Activated CD4-positive, alpha-beta T cell treated with anti-CD3 and anti-CD28 coated beads, Interleukin-2, amount 10 ng/mL, durations not matched to agents 7 days and 5 days (primary cell): ENCODE data around the gene PDCD6IP. TPM values are rescaled to one million over a fixed set of nuclear protein-coding genes. Genes with fewer than 3 reads are reported as not detected.

ENCODE experiments used
- CTCF ChIA-PET: fragments of 350-600 bp; sonication (Branson Sonifier 250); formaldehyde crosslinking; loops from one replicate; lab custom pipeline; 2021; ENCODE audit warnings: antibody characterized with exemption; lab: Charles Lee
- POLR2A ChIA-PET: fragments of 350-600 bp; sonication (Branson Sonifier 250); formaldehyde crosslinking; loops from one replicate; lab custom pipeline; 2021; ENCODE audit warnings: antibody characterized with exemption; lab: Charles Lee
- DNase-seq: peaks from one replicate; pipeline ENCODE4 v3.0.0-alpha.2; 2020
- H3K27ac Mint-ChIP-seq: one replicate; pipeline ENCODE4 v1.8.0; 2021; ENCODE audit warnings: mild to moderate bottlenecking, moderate library complexity, mixed read lengths
- H3K27me3 Mint-ChIP-seq: one replicate; pipeline ENCODE4 v1.8.0; 2021; ENCODE audit warnings: mixed read lengths
- H3K36me3 Mint-ChIP-seq: one replicate; pipeline ENCODE4 v1.8.0; 2021; ENCODE audit warnings: low read depth, mixed read lengths
- H3K4me1 Mint-ChIP-seq: one replicate; pipeline ENCODE4 v1.8.0; 2021; ENCODE audit warnings: mixed read lengths
- H3K4me3 Mint-ChIP-seq: one replicate; pipeline ENCODE4 v1.8.0; 2021; ENCODE audit warnings: mild to moderate bottlenecking, moderate library complexity, mixed read lengths
- H3K9me3 Mint-ChIP-seq: one replicate; pipeline ENCODE4 v1.8.0; 2021; ENCODE audit warnings: mixed read lengths
- total RNA-seq, 2 experiments: library from RNA; stranded (reverse); gene quantifications; one replicate each; pipeline ENCODE4 v1.2.3, GENCODE V29; 2021

PDCD6IP gene
- total RNA-seq, 2 experiments from 2014 or later: 164 to 193 TPM

DNA sequence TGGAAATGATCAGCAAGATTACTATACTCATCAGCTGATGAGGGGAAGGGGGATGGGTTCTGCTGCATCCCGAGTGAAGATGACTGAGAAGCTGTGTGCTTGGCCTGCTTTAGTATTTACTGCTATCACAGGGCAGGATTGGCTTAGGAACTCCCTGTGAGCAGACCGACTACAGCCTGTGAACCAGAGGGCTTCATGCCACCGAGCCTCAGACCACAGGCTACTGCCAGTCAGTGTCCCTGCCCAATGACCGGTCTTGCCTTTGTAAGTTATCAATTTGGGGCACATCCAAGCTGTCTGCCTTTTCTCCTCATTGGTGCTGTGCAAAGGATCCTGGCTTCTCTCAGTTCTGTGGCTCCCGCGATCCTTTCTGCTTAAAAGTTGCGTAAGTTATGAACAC, 71.5 kb downstream of the PDCD6IP start:
- no peak overlapping the region for H3K27ac Mint-ChIP-seq
- ChIA-PET CTCF (interaction anchor here (0.6 kb wide), 1 partner anchor 33 kb away, joined by 3 read pairs; no protein-coding TSS in a partner anchor), POLR2A (no interaction called here)
- H3K4me1 Mint-ChIP-seq: no peaks in the 10 kb centered on the region
- peaks cover 19% of the 10 kb centered on the region for H3K36me3 Mint-ChIP-seq
- H3K9me3 Mint-ChIP-seq: no peaks in the 10 kb centered on the region
- H3K27me3 Mint-ChIP-seq: no peaks in the 10 kb centered on the region
- no peak for DNase-seq
- H3K4me3 Mint-ChIP-seq: no peak overlapping the region

GRCh38 chr3:33874815-33875214, 76.4 kb downstream of the PDCD6IP start:
- CTCF ChIA-PET: interaction anchor here (0.5 to 0.8 kb wide), 2 partner anchors 10 to 380 kb away, joined by 3 to 4 read pairs; no protein-coding TSS in a partner anchor

DNA sequence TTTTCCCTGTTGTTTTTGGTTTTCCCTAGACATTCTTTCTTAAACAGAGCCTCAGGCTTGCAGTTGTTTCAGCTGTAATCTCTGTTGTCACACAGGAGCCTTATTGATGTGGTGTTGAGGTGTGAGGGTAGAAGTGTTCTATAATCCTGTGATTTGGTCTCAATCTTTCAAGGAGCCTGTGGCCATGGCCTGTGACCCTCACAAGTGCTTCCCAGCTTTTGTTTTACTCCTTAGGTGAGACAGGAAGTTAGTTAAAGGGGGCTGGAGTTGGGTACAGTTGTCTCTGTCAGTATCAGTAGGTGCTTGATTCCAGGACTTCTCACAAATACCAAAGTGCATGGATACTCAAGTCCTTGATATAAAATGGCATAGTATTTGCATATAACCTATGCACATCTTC, 77.2 kb downstream of the PDCD6IP start:
- Mint-ChIP-seq H3K4me1 (no peaks in the 10 kb centered on the region), H3K27ac (no peak overlapping the region), H3K9me3 (no peaks in the 10 kb centered on the region), H3K4me3 (no peak overlapping the region), H3K27me3 (no peaks in the 10 kb centered on the region), H3K36me3 (no peaks in the 10 kb centered on the region)
- no peak for DNase-seq
- POLR2A ChIA-PET: no interaction called here
- CTCF ChIA-PET: interaction anchor here (0.8 kb wide), 1 partner anchor 9 kb away, joined by 4 read pairs; no protein-coding TSS in a partner anchor

More at GRCh38 chr3:33874815-33875214, 76.4 kb downstream of the PDCD6IP start:
- Mint-ChIP-seq H3K9me3 (no peaks in the 10 kb centered on the region), H3K4me1 (no peaks in the 10 kb centered on the region), H3K27ac (no peak overlapping the region), H3K36me3 (peaks cover 6% of the 10 kb centered on the region), H3K27me3 (no peaks in the 10 kb centered on the region), H3K4me3 (no peak overlapping the region)
- no peak for DNase-seq
- POLR2A ChIA-PET: no interaction called here

GRCh38 chr3:33877187-33877586, 78.8 kb downstream of the PDCD6IP start:
- Mint-ChIP-seq H3K4me1 (no peaks in the 10 kb centered on the region), H3K27me3 (no peaks in the 10 kb centered on the region), H3K27ac (no peak overlapping the region), H3K36me3 (no peaks in the 10 kb centered on the region), H3K9me3 (no peaks in the 10 kb centered on the region), H3K4me3 (no peak overlapping the region)
- ChIA-PET POLR2A (no interaction called here), CTCF (no interaction called here)
- DNase-seq: no peak

GRCh38 chr3:33879540-33879939, 81.1 kb downstream of the PDCD6IP start:
- H3K27me3 Mint-ChIP-seq: no peaks in the 10 kb centered on the region
- CTCF ChIA-PET: no interaction called here
- H3K4me3 Mint-ChIP-seq: no peak overlapping the region
- H3K9me3 Mint-ChIP-seq: no peaks in the 10 kb centered on the region
- POLR2A ChIA-PET: no interaction called here
- no peak for DNase-seq
- H3K4me1 Mint-ChIP-seq: peaks cover 3% of the 10 kb centered on the region
- H3K27ac Mint-ChIP-seq: no peak overlapping the region
- H3K36me3 Mint-ChIP-seq: no peaks in the 10 kb centered on the region

GRCh38 chr3:33881156-33882064, 83.0 kb downstream of the PDCD6IP start:
- no peak overlapping the region for H3K4me3 Mint-ChIP-seq
- ChIA-PET POLR2A (no interaction called here), CTCF (interaction anchor here (1.5 kb wide), 1 partner anchor 11 kb away, joined by 4 read pairs; no protein-coding TSS in a partner anchor)

GRCh38 chr3:33882296-33882695, 83.9 kb downstream of the PDCD6IP start:
- H3K9me3 Mint-ChIP-seq: no peaks in the 10 kb centered on the region
- CTCF ChIA-PET: interaction anchor here (2.2 kb wide), 1 partner anchor 10 kb away, joined by 8 read pairs; no protein-coding TSS in a partner anchor

More at GRCh38 chr3:33881156-33882064, 83.0 kb downstream of the PDCD6IP start:
- no peaks in the 10 kb centered on the region for H3K36me3 Mint-ChIP-seq
- DNase-seq: no peak
- no peaks in the 10 kb centered on the region for H3K9me3 Mint-ChIP-seq
- H3K27me3 Mint-ChIP-seq: no peaks in the 10 kb centered on the region
- H3K27ac Mint-ChIP-seq: no peak overlapping the region
- peaks cover 3% of the 10 kb centered on the region for H3K4me1 Mint-ChIP-seq

GRCh38 chr3:33883538-33883950, 85.1 kb downstream of the PDCD6IP start:
- Mint-ChIP-seq H3K27me3 (no peaks in the 10 kb centered on the region), H3K4me1 (peaks cover 3% of the 10 kb centered on the region), H3K36me3 (no peaks in the 10 kb centered on the region), H3K9me3 (no peaks in the 10 kb centered on the region), H3K27ac (no peak overlapping the region), H3K4me3 (no peak overlapping the region)
- ChIA-PET POLR2A (interaction anchor here (0.6 kb wide), 1 partner anchor 373 kb away, joined by 4 read pairs; no protein-coding TSS in a partner anchor), CTCF (interaction anchor here (0.9 to 2.2 kb wide), 4 partner anchors 8 to 510 kb away, joined by 3 to 8 read pairs (median 4); no protein-coding TSS in a partner anchor)
- peak; percentile 57 for DNase-seq

More at GRCh38 chr3:33882296-33882695, 83.9 kb downstream of the PDCD6IP start:
- Mint-ChIP-seq H3K36me3 (no peaks in the 10 kb centered on the region), H3K4me3 (no peak overlapping the region), H3K4me1 (peaks cover 3% of the 10 kb centered on the region), H3K27me3 (no peaks in the 10 kb centered on the region), H3K27ac (no peak overlapping the region)
- no peak for DNase-seq
- POLR2A ChIA-PET: no interaction called here

DNA sequence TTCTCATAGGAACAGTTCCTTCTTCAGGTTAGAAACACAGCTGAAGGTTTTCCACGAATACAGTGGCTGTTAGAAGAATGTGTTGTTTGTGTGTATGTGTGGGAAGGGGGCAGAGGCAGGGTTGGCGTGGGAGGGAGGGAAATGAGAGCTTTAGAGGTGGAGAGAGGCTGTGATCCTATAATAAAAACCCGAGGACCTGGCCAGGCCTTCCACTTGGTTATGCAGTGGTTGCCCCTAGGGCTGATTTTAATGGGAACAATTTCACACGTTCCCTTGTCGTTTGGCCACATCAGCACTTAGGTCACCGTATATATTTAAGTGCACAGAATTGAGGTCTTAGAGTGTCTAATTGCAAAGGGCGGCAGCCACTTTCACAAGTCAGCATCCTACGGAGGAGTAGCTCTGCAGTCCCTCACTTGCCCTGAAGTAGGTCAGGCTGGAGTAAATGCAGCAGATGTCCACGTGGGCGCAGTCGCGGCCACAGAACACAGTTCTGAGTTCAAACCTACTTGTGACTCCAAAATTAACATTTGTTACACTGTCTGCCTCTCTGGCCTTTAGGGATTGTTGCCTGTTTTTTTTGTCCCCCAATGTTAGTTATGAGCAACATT, 85.6 kb downstream of the PDCD6IP start:
- CTCF ChIA-PET: interaction anchor here (0.9 to 2.2 kb wide), 4 partner anchors 9 to 511 kb away, joined by 3 to 8 read pairs (median 4); no protein-coding TSS in a partner anchor
- DNase-seq: no peak
- Mint-ChIP-seq H3K27ac (no peak overlapping the region), H3K9me3 (no peaks in the 10 kb centered on the region), H3K4me1 (peaks cover 3% of the 10 kb centered on the region), H3K27me3 (no peaks in the 10 kb centered on the region), H3K4me3 (no peak overlapping the region), H3K36me3 (no peaks in the 10 kb centered on the region)
- POLR2A ChIA-PET: no interaction called here

GRCh38 chr3:33884701-33885100, 86.3 kb downstream of the PDCD6IP start:
- Mint-ChIP-seq H3K4me1 (peaks cover 3% of the 10 kb centered on the region), H3K27ac (no peak overlapping the region), H3K36me3 (no peaks in the 10 kb centered on the region), H3K9me3 (no peaks in the 10 kb centered on the region), H3K27me3 (no peaks in the 10 kb centered on the region), H3K4me3 (no peak overlapping the region)
- POLR2A ChIA-PET: no interaction called here
- CTCF ChIA-PET: interaction anchor here (1.5 kb wide), 1 partner anchor 10 kb away, joined by 4 read pairs; no protein-coding TSS in a partner anchor
- no peak for DNase-seq

DNA sequence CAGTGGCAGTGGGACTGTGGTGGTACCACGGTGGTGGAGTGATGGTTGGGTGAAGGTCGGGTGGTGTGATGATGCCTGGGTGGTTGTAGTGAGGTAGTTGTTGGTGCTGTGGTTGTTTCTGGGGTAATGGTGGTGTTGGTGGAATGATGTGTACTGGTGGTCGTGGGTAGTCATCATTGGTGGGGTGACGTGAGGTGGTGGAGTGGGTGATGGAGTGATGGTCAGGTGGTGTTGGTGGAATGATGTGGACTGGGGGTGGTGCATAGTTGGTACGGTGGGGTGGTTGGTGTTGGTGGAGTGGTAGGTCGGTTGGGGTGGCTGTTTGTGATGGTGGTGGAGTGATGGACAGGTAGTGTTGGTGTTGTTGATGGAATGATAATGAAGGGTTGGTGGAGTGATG, 87.1 kb downstream of the PDCD6IP start:
- H3K27me3 Mint-ChIP-seq: no peaks in the 10 kb centered on the region
- H3K27ac Mint-ChIP-seq: no peak overlapping the region
- DNase-seq: no peak
- H3K9me3 Mint-ChIP-seq: no peaks in the 10 kb centered on the region
- H3K4me3 Mint-ChIP-seq: no peak overlapping the region
- ChIA-PET POLR2A (no interaction called here), CTCF (no interaction called here)
- H3K4me1 Mint-ChIP-seq: peaks cover 3% of the 10 kb centered on the region
- no peaks in the 10 kb centered on the region for H3K36me3 Mint-ChIP-seq

GRCh38 chr3:33886015-33886414, 87.6 kb downstream of the PDCD6IP start:
- H3K9me3 Mint-ChIP-seq: no peaks in the 10 kb centered on the region
- H3K36me3 Mint-ChIP-seq: no peaks in the 10 kb centered on the region
- no peak overlapping the region for H3K4me3 Mint-ChIP-seq
- no peak for DNase-seq
- no peak overlapping the region for H3K27ac Mint-ChIP-seq
- POLR2A ChIA-PET: no interaction called here
- H3K4me1 Mint-ChIP-seq: peaks cover 3% of the 10 kb centered on the region
- CTCF ChIA-PET: no interaction called here
- no peaks in the 10 kb centered on the region for H3K27me3 Mint-ChIP-seq
